ENCODE data around the gene HSD17B11.
"Not testable (repeated sequence)": the region's sequence is repeated elsewhere in the genome, so short reads cannot be mapped to it uniquely, and the experiment has no call there.

HSD17B11 gene

DNA sequence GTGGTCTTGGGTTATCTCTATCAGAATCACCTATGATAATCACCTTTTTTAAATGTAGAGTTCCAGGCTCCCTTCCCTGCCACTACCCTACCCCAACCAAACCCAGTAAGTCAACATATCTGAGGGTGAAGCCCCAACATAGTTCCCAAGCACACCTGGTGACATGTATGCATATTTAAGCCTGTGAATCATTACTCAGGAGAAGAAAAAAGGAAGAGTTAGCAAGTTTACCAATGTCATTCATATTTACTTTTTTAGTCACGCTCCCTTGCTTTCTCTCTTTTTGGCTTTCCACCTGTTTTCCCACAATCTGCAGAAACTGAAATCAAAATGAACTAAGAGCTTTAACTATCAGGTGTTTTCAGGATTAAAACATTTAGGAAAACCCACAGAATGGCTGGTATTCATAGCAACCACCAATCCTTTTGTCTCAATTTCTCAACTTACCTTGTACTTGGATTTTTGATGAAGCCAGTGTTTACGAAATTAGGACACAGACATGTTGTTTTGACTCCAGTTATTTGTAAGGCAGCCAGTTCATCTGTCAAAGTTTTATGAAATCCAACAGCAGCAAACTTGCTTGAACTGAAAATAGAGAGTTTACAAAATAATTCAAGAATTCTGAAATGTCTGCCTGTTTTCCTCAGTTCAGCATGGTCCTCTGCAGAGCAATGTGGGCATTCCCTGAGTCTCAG is 34.0 kb downstream of the HSD17B11 start:
- no peak for DNase-seq (ENCODE audit: low read depth)

DNA sequence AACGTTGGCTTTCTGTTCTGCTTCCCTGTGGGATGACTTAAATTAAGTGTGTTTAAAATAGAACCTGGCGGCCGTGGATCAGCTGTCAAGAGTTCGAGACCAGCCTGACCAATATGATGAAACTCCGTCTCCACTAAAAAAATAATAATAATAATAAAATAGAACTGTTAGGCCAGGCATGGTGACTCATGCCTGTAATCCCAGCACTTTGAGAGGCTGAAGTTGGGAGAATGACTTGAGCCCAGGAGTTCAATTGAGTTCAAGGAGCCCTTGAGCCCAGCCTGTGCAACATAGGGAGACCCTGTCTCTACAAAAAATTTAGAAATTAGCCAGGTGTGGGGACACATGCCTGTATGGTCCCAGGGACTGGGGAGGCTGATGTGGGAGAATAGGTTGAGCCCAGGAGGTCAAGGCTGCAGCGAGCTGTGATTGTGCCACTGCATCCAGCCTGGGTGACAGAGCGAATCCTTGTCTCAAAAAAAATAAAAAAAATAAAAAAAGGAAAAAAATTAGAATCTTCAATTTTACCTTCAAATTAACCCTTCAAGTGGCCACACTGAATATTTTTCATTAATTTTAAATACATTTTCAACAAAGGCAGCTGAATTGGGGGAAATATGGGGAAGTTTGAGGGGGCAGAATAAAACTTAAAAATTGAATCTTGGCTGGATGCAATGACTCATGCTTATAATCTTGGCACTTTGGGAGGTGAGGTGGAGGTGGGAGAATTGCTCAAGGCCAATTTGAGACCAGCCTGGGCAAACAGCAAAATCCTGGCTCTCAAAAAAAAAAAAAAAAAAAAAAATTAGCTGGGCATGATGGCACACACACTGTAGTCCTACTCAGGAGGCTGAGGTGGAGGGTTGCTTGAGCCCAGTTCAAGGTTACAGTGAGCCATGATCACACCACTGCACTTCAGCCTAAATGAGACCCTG is 36.6 kb downstream of the HSD17B11 start:
- DNase-seq (ENCODE audit: low read depth), result no peak

DNA sequence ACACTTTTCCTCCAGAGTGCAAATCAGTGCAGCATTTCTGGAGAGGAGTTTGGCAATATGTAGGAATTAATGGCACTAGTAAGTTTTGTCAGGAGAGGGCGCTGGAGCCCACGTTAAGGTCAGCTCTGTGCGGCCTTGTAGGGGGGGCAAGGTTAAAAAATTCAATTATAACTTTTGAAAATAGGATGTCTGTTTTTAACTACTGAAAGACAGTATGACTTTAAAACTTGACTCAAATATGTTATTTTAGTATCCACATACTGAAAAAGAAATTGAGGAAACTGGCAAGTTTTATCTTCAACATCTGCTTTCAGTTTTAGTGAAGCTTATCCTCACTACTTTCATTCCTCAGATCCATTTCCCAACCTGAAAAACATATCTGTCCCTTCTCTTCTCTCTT is 37.4 kb downstream of the HSD17B11 start:
- no peak for DNase-seq (ENCODE audit: low read depth)

DNA sequence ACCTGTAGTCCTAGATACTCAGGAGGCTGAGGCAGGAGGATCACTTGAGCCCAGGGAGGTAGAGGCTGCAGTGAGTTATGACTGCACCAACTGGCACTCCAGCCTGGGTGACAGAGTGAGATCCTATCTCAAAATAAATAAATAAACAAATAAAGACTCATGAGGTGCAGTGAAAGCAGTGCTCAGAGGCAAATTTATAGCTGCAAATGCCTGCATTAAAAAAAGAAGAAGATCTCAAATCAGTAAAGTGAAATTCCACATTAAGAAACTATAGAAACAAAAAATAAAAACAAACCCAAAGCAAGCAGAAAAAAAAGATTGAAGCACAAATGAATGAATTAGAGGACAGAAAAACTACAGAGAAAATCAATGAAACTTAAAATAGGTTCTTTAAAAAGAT is 45.8 kb downstream of the HSD17B11 start:
- no peak for DNase-seq (ENCODE audit: low read depth)

DNA sequence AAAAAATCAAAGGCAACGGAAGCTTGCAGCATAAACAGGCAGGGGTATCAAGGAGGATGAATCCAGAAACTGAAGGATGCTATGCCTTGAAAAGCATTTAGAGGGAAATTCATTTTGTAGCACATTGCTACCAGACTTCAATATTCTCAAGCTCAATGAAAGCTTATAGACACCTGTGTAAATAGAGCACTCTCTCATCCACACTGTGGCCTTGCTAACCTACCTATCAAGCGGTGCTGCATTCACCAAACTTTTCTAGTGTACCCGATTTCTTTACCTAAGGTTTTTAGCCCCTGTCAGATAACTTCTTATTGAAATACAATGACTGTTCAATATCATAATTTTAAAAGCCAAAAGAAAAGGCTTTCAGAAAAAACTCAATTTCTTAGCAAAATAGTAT is 48.1 kb downstream of the HSD17B11 start:
- DNase-seq (ENCODE audit: low read depth), result no peak

DNA sequence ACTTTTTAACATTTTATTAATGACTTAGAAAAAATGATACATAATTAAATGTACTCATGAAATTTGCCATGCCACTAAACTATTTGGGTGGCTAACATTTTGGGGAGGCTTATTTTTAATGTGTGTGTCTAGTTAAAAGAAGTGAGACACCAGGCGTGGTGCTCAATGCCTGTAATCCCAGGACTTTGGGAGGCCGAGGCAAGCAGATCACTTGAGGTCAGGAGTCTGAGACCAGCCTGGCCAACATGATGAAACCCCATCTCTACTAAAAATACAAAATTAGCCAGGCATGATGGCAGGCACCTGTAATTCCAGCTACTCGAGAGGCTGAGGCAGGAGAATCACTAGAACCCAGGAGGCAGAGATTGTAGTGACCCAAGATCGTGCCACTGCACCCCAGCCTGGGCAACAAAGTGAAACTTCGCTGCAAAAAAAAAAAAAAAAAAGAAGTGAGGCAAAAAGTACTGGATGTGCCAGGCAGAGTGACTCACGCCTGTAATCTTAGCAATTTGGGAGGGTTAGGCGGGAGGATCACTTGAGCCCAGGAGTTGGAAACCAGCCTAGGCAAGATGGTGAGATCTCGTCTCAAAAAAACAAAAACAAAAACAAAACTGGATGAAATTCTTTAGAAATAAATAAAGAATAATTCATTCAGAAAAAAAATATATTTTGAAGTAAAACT is 48.9 kb downstream of the HSD17B11 start:
- DNase-seq (ENCODE audit: low read depth), result not testable (repeated sequence)

DNA sequence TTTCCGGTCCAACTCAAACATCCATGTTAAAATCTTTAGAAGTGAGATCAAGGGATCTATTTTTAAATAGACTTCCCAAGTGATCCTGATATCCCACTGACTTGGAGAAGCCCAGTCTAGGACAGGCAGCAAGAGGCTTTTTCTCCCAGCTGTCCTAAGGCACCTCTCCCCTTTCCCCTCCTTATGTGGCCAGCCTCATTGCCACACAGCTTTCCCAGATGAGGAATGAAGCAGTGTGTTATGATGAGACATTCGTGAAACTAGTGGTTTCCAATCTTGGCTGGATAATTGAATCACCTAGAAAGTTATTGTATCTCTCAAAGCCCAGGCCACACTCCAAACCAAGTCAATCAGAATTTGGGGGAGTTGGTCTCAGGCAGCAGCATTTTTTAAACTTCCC is 51.5 kb downstream of the HSD17B11 start:
- DNase-seq (ENCODE audit: low read depth), result no peak

DNA sequence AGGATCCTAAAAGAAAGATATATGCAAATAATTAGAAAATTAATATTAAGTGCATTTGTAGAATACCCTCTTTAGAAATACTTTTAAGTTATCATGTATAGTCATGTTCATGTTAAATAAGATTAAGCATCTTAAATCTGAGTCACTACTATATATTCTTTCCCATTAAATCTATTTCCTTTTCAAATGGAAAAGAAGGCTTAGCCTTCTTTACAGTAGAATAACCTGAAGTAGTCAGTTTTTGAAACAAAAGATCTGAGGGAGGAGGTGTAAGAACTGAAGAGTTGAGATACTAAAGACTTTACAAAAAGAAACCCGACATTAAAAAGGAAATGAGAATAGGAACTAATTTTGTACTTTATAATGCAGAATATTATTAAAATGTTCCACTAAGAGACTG is 53.6 kb downstream of the HSD17B11 start:
- no peak for DNase-seq (ENCODE audit: low read depth)

DNA sequence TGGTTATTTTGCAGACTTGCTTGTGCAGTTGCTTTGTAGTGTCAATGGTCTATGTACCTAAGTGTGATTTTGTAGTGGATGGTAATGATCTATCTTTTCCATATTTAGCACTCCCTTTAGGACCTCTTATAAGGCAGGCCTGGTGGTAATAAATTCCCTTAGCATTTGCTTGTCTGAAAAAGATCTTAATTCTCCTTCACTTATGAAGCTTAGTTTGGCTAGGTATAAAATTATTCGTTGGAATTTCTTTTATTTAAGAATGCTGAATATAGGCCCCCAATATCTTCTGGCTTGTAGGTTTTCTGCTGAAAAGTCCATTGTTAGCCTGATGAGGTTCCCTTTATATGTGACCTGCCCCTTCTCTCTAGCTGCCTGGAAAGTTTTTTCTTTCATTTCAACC is 57.7 kb downstream of the HSD17B11 start:
- no peak for DNase-seq (ENCODE audit: low read depth)

DNA sequence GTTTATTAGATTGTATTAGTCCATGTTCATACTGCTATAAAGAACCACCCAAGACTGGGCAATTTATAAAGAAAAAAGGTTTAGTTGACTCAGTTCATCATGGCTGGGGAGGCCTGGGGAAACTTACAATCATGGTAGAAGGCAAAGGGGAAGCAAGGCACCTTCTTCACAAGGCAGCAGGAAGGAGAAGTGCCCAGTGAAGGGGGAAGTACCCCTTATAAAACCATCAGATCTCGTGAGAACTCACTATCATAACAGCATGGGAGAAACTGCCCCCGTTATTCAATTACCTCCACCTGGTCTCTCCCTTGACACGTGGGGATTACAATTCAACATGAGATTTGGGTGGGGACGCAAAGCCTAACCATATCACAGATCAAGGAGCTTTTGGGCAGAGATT is 60.2 kb downstream of the HSD17B11 start:
- DNase-seq (ENCODE audit: low read depth), result no peak

DNA sequence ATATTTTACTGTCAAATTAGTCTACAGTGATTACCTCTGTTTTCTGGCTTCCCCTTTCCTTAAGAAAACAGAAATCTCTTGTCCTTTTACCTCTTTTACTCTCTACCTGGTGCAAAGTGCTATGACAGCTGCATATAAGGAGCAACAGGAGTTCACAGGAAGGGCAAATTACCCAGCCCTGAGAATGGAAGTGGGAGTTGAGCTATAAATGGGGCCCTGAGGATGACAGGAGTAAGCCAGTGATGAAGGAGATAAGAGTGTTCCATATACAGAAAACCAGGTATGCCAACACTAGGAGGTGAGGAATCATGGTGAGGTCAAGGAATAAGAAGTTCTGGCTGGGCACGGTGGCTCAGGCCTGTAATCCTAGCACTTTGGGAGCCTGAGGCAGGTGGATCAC is 63.9 kb downstream of the HSD17B11 start:
- no peak for DNase-seq (ENCODE audit: low read depth)

DNA sequence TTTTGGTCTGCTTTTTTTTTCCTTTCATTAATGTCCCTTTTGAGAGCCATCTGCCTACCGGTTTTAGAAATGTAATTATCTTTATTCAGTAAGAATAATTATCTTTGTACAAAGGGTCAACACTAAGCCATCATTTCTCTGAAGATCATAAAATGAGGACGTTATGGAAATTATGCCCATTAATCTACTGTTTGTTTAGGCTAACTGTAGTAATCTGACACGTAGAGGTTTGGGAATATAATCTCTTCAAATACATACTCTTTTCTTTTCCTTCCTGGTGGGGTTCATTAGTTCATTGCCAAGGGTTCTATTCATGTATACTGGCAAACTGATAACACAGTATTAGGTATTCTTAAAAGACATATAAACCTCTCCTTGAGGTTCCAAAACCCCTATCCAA is 64.5 kb downstream of the HSD17B11 start:
- DNase-seq (ENCODE audit: low read depth), result no peak

DNA sequence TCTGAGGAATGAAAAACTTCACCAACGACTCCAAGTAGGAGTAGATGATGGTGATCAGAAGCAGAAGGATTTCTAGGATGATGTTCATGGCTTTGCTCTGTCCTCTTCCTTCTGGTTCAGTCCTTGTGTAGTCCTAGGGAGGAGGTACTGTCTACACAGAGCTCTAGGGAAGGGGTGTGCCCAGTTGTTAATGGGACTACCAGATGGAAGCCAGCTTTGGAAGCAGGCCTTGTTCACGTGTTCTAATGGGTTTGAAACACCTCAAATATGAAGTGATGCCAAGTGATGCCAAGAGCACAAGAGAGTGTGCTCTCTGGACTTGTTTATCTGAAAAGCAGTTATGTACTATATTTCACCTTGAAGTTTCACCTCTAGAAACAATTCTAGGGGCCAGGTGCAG is 68.2 kb downstream of the HSD17B11 start, which contains the start of gene HSD17B13:
Gene HSD17B13 (minus strand): TSS at position 129 of the 400 bp plus-strand sequence. CDS start 41 bp downstream, at position 88.
- no peak for DNase-seq (ENCODE audit: low read depth)

DNA sequence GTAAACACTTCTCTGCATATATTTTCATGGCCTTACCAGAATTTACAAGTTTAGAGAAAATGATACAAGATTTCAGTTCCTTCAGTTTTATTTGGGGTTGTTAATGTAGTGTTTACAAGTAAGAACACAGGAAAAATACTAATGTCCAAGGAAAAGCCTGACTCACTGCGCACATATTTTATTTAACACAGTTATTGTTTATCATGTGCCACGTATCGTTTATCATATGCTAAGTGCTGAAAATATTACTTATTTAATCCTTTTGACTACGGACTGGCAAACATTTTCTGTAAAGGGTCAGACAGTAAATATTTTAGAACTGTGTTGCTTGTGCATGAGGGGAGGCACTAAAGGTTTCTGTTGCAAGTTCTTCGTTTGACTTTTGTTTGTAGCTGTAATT is 69.1 kb downstream of the HSD17B11 start:
- no peak for DNase-seq (ENCODE audit: low read depth)

DNA sequence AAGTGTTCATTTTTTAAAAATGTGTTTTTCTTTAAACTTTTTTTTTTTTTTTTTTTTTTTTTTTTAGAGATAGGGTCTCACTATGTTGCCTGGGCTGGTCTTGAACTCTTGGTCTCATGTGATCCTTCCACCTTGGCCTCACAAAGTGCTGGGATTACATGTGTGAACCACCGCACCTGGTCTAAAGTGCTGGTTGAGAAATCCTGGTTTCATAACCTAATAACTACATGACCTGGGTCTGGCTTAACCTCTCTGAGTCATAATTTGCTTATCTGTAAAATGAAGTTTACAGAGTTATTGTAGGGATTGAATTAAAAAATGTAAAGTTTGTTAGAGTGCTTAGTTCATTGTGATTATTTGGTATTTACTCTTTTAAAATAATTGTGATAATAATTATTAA is 73.5 kb downstream of the HSD17B11 start:
- no peak for DNase-seq (ENCODE audit: low read depth)

DNA sequence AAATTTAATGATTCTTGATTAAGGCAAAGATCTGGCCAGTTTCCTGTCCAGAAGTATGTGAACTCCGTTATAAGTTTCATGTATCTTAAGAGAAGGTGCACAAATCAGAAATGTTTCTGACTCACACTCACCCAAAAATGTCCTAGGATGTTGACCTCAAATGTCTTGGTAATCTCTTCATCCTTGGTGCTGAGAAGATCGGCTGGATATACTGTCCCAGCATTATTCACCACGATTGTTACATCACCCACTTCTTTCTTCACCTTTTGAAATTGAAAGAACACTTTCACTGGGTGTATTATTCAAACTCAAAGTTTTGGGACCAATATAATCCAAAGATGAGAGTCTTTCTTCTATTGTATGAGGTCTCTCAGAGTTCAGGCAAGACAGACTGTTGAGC is 74.0 kb downstream of the HSD17B11 start:
- no peak for DNase-seq (ENCODE audit: low read depth)

DNA sequence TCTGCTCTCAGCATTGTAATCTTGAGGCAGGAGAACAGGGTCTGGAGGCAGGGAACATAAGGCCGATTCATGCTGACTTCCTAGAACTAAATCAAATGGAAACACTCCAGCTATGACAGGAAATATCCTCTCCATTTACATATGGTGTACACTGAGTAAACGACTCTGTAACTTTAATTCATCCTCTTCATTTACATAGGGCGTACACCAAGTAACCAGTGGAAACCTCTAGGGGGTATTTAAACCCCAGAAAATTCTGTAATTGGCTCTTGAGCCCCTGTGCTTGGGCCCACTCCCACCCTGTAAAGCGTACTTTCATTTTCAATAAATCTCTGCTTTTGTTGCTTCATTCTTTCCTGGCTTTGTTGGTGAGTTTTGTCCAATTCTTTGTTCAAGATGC is 76.0 kb downstream of the HSD17B11 start:
- not testable (repeated sequence) for DNase-seq (ENCODE audit: low read depth)

DNA sequence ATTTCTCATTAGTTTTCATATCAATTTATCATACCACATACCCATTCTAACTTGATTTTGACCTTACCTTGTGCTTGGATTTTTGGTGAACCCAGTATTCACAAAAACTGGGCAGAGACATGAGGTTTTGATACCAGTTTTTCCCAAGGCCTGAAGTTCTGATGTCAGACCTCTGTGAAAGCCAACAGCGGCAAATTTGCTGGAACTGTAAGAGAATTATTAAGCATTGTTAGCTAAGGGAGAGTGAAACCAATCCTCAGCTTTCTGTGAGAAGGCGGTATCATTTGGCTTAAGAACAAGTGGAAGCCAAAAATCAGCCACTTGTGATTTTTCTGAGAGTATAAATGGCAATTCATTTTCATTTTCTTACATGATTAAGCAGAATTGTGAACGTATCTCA is 77.2 kb downstream of the HSD17B11 start:
- DNase-seq (ENCODE audit: low read depth), result no peak

DNA sequence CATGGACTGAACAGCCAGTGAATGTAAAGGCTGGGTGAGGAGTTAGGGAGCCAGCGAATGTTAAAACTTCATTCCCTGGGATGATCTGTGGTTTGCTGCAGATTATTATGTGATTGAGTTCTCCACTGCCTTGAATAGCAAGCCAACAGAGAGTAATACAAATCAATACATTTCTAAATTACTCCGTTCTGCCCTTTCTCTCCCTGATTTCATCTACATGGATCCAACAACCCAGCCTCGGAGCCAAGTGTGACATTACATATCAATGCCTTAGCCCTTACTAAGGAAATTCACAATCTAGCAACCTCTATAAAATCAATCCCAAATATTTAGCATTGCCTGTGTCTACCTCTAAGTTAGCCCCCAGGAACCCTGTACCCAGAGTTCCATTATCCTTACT is 79.3 kb downstream of the HSD17B11 start:
- DNase-seq (ENCODE audit: low read depth), result no peak

DNA sequence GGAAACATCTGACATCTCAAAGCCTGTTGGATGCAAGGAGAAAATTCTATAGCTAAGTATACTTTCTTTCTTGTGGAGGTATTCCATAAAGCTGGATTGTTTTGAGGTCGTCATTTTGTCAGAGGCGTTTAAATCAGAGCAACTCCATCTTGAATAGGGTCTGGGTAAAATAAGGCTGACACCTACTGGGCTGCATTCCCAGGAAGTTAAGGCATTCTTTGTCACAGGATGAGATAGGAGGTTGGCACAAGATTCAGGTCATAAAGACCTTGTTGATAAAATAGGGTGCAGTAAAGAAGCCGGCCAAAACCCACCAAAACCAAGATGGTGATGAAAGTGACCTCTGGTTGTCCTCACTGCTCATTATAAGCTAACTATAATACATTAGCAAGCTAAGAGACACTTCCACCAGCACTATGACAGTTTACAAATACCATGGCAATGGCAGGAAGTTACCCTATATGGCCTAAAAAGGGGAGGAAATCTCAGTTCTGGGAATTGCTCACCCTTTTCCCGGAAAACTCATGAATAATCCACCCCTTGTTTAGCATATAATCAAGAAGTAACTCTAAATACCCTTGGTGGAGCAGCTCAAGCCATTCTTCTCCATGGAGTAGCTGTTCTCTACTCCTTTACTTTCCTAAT is 80.2 kb downstream of the HSD17B11 start:
- DNase-seq (ENCODE audit: low read depth), result no peak

DNA sequence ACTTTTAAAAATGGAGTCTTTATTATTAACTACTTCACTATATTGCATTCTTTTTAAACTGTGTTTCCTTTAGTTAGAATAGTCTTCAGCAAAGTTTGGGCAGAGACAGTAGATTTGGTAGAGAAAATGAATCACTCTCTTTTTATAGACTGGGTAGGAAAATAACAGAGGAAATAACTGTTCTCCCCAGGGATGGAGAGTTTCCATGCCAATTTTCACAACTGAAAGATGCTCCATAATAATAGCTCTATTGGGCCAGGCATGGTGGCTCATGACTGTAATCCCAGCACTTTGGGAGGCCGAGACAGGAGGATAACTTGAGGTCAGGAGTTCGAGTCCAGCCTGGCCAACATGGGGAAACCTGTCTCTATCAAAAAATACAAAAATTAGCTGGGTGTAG is 81.4 kb downstream of the HSD17B11 start:
- no peak for DNase-seq (ENCODE audit: low read depth)

DNA sequence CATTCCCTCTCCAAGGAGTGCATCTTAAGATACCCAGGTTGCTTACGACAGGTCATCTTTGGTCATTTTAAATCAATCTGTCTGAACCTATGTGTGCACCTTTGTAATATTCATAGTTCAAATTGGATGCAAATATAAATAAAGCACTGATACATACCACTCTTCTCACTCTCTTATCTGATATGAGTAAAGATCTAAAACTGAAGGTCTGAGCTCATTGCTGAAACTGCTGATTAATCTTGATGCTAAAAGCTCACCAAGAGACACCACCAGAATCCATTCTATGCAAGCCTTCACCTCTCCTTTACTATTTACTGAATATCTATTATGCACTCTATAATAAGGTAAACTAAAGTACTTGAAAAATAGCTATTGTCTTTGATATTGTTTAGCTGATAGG is 84.9 kb downstream of the HSD17B11 start:
- no peak for DNase-seq (ENCODE audit: low read depth)

Measured in T-helper 22 cell (primary cell).